ENCODE measurements around the gene PHACTR1.

Gene PHACTR1

GRCh38 chr6:13014504-13015378 is 298.2 kb downstream of the PHACTR1 start:
- Mint-ChIP-seq H3K27ac (no peak overlapping the region), H3K36me3 (ENCODE audit: low read depth) (no peaks in the 10 kb centered on the region), H3K4me3 (no peak overlapping the region), H3K4me1 (ENCODE audit: low read depth) (peaks cover 8% of the 10 kb centered on the region), H3K27me3 (peaks cover 59% of the 10 kb centered on the region), H3K9me3 (no peaks in the 10 kb centered on the region)
- no peak for DNase-seq

GRCh38 chr6:13015379-13015681 is 298.8 kb downstream of the PHACTR1 start:
- peaks cover 59% of the 10 kb centered on the region for H3K27me3 Mint-ChIP-seq

GRCh38 chr6:13024616-13025015 is 308.0 kb downstream of the PHACTR1 start:
- no peak overlapping the region for H3K27ac Mint-ChIP-seq
- H3K9me3 Mint-ChIP-seq: no peaks in the 10 kb centered on the region
- no peak overlapping the region for H3K4me3 Mint-ChIP-seq
- H3K36me3 Mint-ChIP-seq (ENCODE audit: low read depth): no peaks in the 10 kb centered on the region
- H3K4me1 Mint-ChIP-seq (ENCODE audit: low read depth): no peaks in the 10 kb centered on the region
- no peak for DNase-seq
- H3K27me3 Mint-ChIP-seq: peaks cover 43% of the 10 kb centered on the region

More at GRCh38 chr6:13015379-13015681, 298.8 kb downstream of the PHACTR1 start:
- H3K36me3 Mint-ChIP-seq (ENCODE audit: low read depth): no peaks in the 10 kb centered on the region
- no peaks in the 10 kb centered on the region for H3K9me3 Mint-ChIP-seq
- no peak overlapping the region for H3K4me3 Mint-ChIP-seq
- no peak for DNase-seq
- H3K4me1 Mint-ChIP-seq (ENCODE audit: low read depth): peaks cover 8% of the 10 kb centered on the region
- no peak overlapping the region for H3K27ac Mint-ChIP-seq

DNA sequence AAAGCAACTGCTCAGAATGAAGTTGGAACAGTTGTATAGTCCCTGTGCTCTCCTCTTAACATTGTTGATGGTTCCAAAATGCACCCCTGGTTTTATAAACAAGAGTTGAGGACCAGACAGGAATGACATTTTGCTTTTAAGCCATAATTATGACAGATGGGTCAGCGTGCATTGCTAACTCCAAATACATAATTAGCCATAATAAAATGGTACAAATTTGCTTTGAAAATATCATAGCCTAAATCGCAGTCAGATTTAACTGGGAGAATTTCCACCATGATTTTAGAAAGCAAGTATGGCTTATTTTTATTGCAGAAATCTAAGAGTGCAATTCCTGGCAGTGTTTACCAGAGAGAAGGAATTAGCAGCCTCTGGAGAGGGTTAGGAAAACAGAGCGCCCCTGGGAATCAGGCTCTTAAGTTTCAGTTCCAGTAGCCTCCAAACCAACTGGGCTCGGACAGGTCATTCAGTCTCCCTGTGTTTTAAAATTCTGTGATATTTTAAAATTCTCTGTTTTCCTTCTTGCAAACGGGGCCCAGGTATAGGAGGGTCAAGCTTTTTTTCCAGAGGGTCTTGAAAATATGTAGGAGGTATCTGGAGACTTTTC is 309.4 kb downstream of the PHACTR1 start:
- Mint-ChIP-seq H3K9me3 (no peaks in the 10 kb centered on the region), H3K4me1 (ENCODE audit: low read depth) (no peaks in the 10 kb centered on the region), H3K27ac (no peak overlapping the region), H3K27me3 (peaks cover 35% of the 10 kb centered on the region), H3K36me3 (ENCODE audit: low read depth) (no peaks in the 10 kb centered on the region), H3K4me3 (no peak overlapping the region)
- no peak for DNase-seq

- H3K9me3 Mint-ChIP-seq: no peaks in the 10 kb centered on the region
- H3K4me3 Mint-ChIP-seq: no peak overlapping the region
- peaks cover 30% of the 10 kb centered on the region for H3K27me3 Mint-ChIP-seq
- H3K36me3 Mint-ChIP-seq (ENCODE audit: low read depth): no peaks in the 10 kb centered on the region
- no peak overlapping the region for H3K27ac Mint-ChIP-seq
- no peaks in the 10 kb centered on the region for H3K4me1 Mint-ChIP-seq (ENCODE audit: low read depth)
- DNase-seq: no peak
Observed at GRCh38 chr6:13026557-13026956, 310.0 kb downstream of the PHACTR1 start.

DNA sequence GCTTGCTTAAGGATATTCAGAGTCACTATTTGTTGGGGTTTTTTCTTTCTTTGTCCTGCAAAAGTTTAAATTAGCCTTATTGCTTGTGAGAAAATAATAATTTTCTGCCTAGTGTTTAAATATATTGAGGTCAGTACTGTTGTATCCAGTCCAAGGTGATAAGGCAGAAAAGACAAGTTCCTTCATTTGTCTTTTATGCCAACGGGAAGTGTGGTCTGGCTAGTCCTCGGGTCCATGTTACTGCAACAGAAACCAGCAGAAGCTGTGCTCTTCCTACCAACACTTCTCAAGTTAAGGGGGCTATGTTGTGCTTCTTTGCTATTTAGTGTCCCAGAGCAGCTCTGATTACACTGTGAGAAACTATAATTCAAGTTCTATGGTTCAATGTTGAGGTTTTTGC is 310.6 kb downstream of the PHACTR1 start:
- no peaks in the 10 kb centered on the region for H3K36me3 Mint-ChIP-seq (ENCODE audit: low read depth)
- H3K9me3 Mint-ChIP-seq: no peaks in the 10 kb centered on the region
- DNase-seq: no peak

GRCh38 chr6:13030396-13030795 is 313.8 kb downstream of the PHACTR1 start:
- Mint-ChIP-seq H3K27ac (no peak overlapping the region), H3K27me3 (peaks cover 25% of the 10 kb centered on the region), H3K4me3 (no peak overlapping the region), H3K36me3 (ENCODE audit: low read depth) (no peaks in the 10 kb centered on the region), H3K4me1 (ENCODE audit: low read depth) (no peaks in the 10 kb centered on the region), H3K9me3 (no peaks in the 10 kb centered on the region)
- DNase-seq: no peak

More for the DNA sequence above, 310.6 kb downstream of the PHACTR1 start:
- no peak overlapping the region for H3K4me3 Mint-ChIP-seq
- H3K4me1 Mint-ChIP-seq (ENCODE audit: low read depth): no peaks in the 10 kb centered on the region
- H3K27ac Mint-ChIP-seq: no peak overlapping the region
- H3K27me3 Mint-ChIP-seq: peaks cover 28% of the 10 kb centered on the region

- no peaks in the 10 kb centered on the region for H3K36me3 Mint-ChIP-seq (ENCODE audit: low read depth)
- DNase-seq: no peak
- no peak overlapping the region for H3K4me3 Mint-ChIP-seq
- H3K9me3 Mint-ChIP-seq: no peaks in the 10 kb centered on the region
- no peaks in the 10 kb centered on the region for H3K4me1 Mint-ChIP-seq (ENCODE audit: low read depth)
- no peak overlapping the region for H3K27ac Mint-ChIP-seq
- H3K27me3 Mint-ChIP-seq: peaks cover 35% of the 10 kb centered on the region
Observed at GRCh38 chr6:13032566-13032965, 316.0 kb downstream of the PHACTR1 start.

DNA sequence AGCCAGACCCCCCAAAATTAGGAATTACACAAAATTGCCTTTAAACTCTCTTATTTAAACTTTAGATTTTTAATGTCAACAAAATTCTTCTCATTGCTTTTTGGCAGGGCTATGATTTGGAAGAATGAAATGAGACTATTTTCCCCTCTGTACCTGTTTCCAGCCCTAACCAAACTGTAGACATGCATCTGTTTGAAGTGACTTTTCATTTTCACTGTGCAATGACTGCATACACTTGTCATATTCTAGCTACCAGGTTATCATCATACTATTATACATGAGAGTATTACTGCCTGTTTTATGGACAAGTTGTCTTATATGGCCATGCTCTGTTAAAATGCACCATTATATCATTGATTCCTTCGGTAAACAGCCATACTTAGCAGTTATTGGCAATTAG is 316.6 kb downstream of the PHACTR1 start:
- no peaks in the 10 kb centered on the region for H3K36me3 Mint-ChIP-seq (ENCODE audit: low read depth)
- no peak overlapping the region for H3K27ac Mint-ChIP-seq
- peaks cover 37% of the 10 kb centered on the region for H3K27me3 Mint-ChIP-seq
- no peaks in the 10 kb centered on the region for H3K4me1 Mint-ChIP-seq (ENCODE audit: low read depth)
- H3K4me3 Mint-ChIP-seq: no peak overlapping the region
- no peaks in the 10 kb centered on the region for H3K9me3 Mint-ChIP-seq
- no peak for DNase-seq

DNA sequence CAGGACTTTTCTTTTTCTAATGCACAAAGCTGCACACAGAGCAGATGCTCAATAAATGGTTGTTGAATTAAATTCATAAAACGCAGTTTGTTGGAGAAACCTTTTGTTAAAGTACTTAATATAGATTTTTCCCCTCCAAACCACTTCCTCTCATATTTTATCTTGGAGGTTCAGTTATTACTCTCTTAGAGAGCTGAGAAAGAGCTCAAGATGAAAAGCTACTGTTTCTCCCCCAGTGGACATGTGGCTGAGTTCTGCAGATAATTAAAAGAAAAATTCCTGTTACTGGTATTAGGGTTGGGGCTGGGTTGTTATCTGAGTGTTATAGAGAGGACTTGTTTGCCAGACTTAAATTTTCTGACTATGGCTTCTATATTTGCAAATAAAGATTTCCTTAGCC is 317.7 kb downstream of the PHACTR1 start:
- Mint-ChIP-seq H3K27me3 (peaks cover 32% of the 10 kb centered on the region), H3K9me3 (no peaks in the 10 kb centered on the region), H3K4me3 (no peak overlapping the region), H3K36me3 (ENCODE audit: low read depth) (no peaks in the 10 kb centered on the region), H3K4me1 (ENCODE audit: low read depth) (no peaks in the 10 kb centered on the region), H3K27ac (no peak overlapping the region)
- no peak for DNase-seq

GRCh38 chr6:13035606-13036005 is 319.0 kb downstream of the PHACTR1 start:
- Mint-ChIP-seq H3K9me3 (no peaks in the 10 kb centered on the region), H3K4me3 (no peak overlapping the region), H3K27me3 (peaks cover 35% of the 10 kb centered on the region), H3K36me3 (ENCODE audit: low read depth) (no peaks in the 10 kb centered on the region), H3K4me1 (ENCODE audit: low read depth) (no peaks in the 10 kb centered on the region), H3K27ac (no peak overlapping the region)
- DNase-seq: no peak

GRCh38 chr6:13038315-13038714 is 321.7 kb downstream of the PHACTR1 start:
- no peak overlapping the region for H3K27ac Mint-ChIP-seq
- peaks cover 44% of the 10 kb centered on the region for H3K27me3 Mint-ChIP-seq
- no peaks in the 10 kb centered on the region for H3K9me3 Mint-ChIP-seq
- peaks cover 5% of the 10 kb centered on the region for H3K4me1 Mint-ChIP-seq (ENCODE audit: low read depth)
- H3K36me3 Mint-ChIP-seq (ENCODE audit: low read depth): no peaks in the 10 kb centered on the region
- H3K4me3 Mint-ChIP-seq: no peak overlapping the region
- DNase-seq: no peak

- H3K27ac Mint-ChIP-seq: no peak overlapping the region
- H3K4me1 Mint-ChIP-seq (ENCODE audit: low read depth): peaks cover 5% of the 10 kb centered on the region
- H3K9me3 Mint-ChIP-seq: no peaks in the 10 kb centered on the region
- no peak overlapping the region for H3K4me3 Mint-ChIP-seq
- no peaks in the 10 kb centered on the region for H3K36me3 Mint-ChIP-seq (ENCODE audit: low read depth)
- DNase-seq: no peak
- peaks cover 44% of the 10 kb centered on the region for H3K27me3 Mint-ChIP-seq
Observed at GRCh38 chr6:13038741-13039190, 322.2 kb downstream of the PHACTR1 start.

DNA sequence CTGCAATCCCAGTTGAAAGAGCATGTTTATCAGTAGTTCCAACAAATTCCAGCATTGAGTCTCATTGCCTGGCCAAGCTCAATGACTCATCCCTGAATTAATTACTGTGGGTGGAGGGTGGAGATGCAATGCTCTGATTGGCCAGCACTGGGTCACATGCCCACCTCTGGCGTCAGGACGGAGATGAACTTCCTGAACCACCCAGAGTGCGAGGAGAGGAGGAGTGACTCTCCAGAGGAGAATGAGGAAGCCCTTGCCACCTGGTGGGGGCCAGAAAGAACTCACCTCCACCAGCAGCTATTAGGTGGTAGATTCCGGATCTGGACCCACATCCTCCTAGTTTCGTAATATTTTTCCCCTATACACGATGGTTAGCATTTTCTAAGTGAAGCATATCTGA is 327.8 kb downstream of the PHACTR1 start:
- H3K36me3 Mint-ChIP-seq (ENCODE audit: low read depth): no peaks in the 10 kb centered on the region
- DNase-seq: no peak

GRCh38 chr6:13044896-13045295 is 328.3 kb downstream of the PHACTR1 start:
- Mint-ChIP-seq H3K27ac (no peak overlapping the region), H3K9me3 (peaks cover 2% of the 10 kb centered on the region), H3K4me3 (no peak overlapping the region), H3K4me1 (ENCODE audit: low read depth) (peaks cover 5% of the 10 kb centered on the region), H3K36me3 (ENCODE audit: low read depth) (no peaks in the 10 kb centered on the region), H3K27me3 (peaks cover 21% of the 10 kb centered on the region)
- no peak for DNase-seq

More for the DNA sequence above, 327.8 kb downstream of the PHACTR1 start:
- no peak overlapping the region for H3K27ac Mint-ChIP-seq
- peaks cover 24% of the 10 kb centered on the region for H3K27me3 Mint-ChIP-seq
- peaks cover 2% of the 10 kb centered on the region for H3K9me3 Mint-ChIP-seq
- no peak overlapping the region for H3K4me3 Mint-ChIP-seq
- H3K4me1 Mint-ChIP-seq (ENCODE audit: low read depth): peaks cover 5% of the 10 kb centered on the region
